NCI-H187 (cell line): Measurements from ENCODE around the gene RMND5A.

Experiments
- DNase-seq, 2 experiments: peaks; one replicate each; lab custom pipeline; 2025; lab: John Stamatoyannopoulos, UW

The RMND5A gene

DNA sequence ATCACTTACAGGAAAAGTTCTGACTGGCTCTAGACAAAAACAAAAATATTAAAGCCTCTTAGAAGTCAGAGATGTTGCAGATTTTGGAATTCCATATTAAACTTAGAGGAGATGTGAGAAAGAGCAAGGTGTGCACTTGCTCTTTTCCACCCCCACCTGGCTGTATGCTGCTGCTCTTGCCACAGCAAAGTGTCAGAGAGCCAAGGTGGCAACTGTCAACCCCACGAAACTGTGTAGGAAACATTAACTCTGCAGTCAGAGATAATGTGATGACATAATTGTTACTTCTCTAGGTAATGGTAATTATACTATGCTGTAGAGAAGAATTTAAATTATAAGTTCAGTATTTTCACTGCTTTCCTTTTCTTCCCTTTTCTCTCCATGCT lies 45.2 kb downstream of the RMND5A start:
- DNase-seq, result no peak

DNA sequence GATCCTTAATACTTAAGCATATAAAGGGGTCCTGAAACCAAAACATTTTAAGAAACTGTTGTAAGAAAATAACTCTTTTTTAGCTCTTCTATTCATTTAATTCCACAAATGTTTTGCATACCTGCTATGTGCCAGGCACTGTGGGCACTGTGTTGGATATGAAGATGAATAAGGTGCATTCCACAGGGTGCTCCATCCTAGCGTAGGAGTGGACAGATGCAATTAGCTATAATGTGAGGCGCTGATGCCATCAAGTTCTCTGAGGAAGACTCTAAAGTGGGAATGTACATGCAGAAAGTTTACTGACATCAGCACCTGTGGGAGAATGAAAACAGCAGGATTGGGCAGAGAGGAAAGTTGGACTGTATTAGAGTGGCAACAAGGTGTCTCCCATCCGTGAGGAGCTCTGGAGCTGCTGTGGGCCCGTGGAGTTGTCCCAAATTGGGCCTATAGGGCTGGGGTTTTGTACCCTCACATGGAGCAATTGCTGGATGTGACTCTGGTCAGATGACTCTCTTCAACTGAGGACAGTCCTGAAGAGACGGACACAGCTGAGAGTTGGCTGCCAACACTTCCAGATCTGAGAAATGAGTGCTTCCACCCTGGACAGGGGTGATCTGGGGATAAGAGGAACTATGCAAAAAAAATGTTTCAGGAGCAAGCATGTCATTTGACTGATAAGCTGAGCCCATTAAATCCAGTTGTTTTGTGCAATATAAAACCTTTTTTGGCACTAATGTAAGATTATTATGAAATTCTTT lies 48.3 kb downstream of the RMND5A start:
- no peak for DNase-seq

DNA sequence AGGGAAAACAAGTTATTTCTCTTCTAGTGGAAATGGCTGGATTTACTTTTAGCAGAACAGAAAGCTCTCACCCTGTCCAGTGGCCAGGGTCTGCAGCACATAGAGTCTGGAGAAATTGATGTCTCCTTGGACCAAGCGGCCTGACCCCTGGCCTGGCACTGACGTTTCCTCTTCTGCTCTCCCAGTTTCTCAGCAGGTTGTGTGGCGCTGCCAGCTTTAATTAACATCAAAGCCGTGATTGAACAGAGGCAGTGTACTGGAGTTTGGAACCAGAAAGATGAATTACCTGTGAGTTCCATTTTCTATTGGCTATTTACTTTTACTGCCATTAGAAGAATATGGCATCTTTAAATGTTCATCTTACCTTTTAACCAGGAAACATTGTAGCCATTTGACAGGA lies 49.7 kb downstream of the RMND5A start:
- DNase-seq, result no peak

DNA sequence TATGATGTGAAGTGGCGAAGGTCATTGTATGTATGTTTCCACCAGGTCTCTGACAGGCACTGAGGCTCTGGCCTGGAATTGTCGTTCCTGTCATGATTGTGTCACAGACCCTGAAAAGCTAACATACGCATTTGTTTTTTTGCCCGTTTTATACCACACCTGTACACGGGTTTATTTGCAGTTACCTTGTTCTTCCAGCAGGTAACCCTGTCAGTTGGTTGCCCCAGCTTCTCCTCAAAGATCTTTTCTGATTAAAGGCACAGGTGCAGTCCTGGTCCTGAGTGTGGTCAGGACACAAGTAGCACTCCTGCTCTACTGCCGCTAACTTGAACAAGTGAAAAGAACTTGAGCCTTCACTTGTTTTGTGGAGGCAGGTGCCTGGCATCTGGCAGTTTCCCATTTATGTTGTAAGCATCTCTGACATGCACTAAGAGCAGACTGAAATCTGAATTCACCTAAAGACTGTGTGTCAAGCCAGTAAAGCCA lies 50.8 kb downstream of the RMND5A start:
- DNase-seq, result no peak

DNA sequence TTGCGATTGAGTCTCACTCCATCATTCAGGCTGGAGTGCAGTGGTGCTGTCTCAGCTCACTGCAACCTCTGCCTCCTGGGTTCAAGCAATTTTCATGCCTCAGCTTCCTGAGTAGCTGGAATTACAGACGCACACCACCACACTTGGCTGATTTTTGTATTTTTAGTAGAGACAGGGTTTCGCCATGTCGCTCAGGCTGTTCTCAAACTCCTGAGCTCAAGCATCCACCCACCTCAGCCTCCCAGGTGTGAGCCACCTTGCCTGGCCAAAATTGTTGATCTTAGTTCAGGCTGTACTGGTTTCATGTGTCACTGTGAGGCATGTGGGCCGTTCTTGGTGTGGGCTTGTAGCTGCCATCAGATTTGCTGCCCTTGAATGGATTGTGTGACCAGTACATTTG lies 52.5 kb downstream of the RMND5A start:
- DNase-seq, result no peak

DNA sequence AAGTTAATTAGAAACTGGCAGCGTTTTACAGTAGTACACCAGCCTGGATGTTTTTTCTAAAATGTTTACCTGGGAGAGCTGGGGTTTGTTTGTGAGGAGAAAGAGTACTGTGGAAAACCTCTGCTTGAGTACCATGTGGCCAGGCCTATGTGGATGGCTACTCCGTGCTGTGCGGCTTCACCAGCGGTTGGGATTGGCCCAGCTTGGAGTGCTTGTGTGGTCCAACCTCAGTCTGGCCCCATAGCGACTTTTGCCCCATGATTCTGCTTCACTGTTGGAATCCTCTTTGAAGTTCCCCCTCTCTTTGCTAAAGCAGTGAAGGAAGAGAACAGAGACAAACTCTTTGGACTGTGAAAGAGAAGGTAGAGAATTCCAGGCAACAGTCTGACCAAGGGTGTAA lies 54.8 kb downstream of the RMND5A start:
- no peak for DNase-seq

DNA sequence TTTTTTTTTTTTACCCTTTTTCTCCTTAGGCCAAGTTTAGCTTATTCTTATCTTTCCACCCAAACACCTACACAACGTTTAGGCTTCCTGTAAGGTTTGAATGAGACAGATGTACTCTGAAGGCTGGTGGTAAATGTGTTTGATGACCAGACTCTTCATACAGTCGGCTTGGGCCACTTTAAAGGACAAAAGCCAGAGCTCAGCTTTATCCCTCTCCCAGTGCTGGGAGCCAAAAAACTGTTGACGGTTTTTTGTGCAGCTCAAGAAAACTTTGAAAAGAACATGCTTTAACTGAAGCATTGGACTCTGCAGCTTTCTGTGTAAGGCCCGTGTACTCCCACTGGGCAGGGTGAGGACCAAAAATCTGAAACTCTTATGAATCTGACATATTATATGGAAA lies 55.2 kb downstream of the RMND5A start:
- no peak for DNase-seq

DNA sequence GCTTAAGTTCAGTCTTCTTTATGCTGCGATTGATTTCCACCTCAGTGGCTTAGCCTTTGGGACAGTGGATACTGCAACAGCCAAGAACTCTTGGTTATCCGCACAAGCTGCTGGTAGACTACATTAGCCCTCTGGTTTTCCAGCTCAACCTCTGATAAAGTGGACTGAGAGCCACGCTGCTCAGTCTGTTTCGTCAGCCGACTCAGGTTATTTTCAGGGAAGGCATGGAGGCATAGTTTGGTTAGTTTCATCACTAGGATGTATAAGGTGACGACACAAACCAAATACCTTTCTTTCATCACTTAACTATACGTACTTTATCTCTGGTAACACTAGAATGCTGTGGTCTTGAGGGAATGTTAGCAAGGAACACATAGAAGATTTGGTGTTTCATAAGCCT lies 56.4 kb downstream of the RMND5A start:
- no peak for DNase-seq

DNA sequence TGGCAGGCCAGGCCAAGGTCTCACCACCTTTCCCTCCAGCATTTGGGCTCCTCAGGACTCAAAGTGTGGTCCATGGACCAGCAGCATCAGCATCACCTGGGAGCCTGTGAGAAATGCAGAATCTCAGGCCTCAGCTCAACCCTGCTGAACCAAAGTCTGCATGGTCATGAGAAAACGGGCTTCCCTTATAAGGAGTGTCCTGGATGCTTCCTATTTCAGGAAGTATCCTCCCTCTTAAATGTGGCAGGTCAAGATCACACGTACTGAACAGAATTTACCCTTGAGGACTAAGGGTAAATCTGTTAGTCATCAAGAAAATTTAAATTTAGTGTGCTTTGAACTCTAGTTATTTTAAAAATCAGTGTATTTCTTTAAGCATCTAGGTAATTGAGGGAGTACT lies 58.9 kb downstream of the RMND5A start:
- DNase-seq, result no peak

DNA sequence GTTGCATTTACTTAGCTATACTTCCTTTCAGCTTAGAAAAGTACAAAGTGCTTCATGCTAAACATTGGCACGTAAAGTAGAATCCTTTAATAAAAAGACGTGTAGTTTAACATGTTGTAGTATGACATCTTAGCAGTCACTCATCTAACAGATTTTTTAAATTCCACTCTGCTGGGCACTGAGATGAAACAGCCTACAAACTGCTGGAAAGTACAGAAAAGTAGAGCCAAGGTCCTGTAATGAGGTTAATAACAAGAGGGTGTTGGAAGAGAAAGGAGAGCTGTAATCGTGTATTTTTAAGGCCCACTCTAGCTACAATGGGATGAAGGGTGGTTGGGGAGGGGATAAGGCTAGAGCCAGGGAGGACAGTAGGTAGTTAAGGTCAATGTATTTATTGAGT lies 59.9 kb downstream of the RMND5A start:
- DNase-seq, result no peak

DNA sequence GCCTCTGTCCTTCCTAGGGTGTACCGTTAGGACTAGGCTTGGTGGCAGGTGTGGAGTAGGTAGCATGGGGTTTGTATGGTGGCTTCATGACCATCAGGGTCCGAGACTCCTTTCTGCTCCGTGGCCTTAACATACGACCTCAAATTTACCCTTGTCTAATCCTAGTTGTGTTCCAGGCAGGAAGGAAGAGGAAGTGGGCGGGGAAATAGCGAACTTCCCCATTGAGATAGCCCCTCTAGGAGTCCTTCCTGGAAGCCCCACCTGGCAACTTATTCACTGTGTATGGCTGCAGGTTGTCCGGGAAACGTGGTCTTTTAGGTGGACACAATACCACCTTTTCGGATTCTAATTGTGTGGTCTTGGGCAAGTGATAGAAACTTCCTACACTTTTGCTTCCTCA lies 61.3 kb downstream of the RMND5A start:
- DNase-seq, result no peak

DNA sequence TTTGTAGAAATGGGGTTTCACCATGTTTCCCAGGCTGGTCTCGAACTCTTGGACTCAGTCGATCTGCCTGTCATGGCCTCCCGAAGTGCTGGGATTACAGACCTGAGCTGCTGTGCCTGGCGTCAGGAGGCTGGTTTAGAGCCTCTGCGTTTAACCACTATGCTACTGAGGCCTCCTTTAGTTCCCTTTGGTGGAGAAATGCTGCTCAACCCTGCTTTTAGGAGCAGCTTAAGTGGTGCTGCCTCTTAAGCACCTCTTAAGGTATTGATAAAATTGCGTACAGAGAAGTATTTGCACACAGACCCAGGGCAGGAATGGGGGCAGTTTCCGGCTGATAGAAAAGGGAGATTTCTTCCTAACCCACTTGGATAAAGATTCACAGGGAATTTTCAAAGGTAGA lies 62.7 kb downstream of the RMND5A start:
- DNase-seq, result no peak

DNA sequence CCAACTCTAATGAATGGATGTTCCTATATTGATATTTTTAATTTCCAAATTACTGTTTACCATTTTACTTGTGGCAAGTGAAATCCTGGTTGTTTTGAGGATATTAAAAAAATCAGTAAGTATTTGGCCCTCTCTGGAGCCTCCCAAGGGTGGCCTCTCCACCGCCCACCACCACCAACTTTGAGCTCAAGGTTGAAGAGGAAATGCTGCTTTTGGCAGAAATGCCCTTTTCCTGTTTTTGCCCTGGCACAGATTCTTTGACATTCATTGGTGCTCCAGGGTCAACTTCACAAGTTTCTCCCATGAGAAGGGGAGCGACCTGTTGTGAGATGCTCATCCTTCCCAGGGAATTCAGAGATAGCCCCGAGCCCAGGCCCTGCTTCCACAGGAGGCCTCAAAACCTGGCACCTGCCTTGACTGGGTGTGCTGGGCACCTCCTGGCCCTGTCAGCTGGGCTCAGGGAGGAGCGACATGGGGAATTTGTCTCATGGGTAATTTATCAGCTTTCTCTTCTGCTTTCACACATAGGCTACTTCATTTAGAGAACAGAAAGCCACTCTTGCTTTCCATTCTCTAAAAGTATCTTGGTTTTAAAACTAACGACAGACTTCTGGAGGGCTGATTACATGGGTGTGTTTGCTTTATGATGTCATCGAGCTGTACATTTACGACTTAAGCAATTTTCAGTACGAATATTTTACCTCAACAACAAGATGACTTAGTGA lies 63.7 kb downstream of the RMND5A start:
- no peak for DNase-seq

DNA sequence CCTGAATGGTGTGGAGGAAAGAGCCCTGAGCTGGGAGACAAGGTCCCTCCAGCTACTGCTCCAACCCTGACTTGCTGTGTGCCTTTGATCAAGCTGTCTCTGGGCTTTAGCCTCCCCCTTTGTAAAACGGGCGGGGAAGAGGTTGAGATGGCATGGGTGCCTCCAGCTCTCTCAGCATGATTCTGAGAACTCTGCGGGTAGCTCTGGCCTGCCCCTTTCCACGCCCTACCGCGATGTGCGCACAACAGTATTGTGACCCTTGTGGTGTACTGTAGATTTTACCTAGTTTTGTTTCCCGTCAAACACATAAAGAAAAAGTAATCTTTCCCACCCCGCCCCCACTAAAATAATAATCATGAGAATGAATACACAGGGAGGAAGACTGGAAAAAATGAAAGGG lies 65.4 kb downstream of the RMND5A start:
- DNase-seq, result no peak

DNA sequence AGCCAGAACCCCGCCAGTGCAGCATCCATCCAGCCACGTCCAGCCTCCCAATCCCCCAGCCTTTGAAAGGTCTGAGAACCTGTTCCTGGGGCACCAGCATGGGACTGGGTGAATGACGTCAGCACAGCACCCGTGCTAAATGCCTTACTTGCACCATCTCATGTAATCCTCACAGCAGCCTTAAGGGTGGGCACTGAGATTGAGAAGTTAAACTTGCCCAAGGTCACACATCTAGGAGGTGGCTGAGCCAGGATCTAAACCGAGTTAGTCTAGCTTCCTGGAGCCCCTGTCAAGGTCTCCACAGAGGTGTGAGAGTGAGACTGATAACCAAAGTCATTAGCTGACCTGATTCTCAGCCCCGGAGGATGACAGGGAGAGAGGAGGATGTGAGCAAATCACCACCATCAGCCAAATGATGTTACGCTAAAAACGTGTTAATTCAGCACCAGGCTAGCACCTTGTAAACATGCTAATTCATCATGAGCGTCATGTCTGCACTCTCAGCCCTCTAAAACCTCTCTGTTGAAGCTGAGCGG lies 66.0 kb downstream of the RMND5A start:
- DNase-seq, result no peak

DNA sequence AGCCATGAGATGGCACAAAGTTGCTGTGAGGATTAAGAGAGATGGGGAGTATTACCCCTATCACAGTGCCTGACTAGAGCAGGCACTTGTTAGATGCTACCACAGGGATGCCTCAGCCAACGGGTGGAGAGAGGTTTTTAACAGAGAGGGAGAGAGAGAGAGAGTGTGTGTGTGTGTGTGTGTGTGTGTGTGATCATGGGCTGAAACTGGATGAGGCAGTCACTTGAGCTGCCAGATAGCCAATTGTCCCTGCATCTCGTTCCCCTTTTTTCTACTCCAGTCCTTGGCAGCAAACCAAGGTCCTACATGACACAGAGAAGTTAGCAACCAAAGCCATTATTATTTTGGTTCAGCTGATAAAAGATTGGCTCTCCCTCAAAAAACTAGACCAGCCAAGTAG lies 67.6 kb downstream of the RMND5A start:
- DNase-seq, result no peak

DNA sequence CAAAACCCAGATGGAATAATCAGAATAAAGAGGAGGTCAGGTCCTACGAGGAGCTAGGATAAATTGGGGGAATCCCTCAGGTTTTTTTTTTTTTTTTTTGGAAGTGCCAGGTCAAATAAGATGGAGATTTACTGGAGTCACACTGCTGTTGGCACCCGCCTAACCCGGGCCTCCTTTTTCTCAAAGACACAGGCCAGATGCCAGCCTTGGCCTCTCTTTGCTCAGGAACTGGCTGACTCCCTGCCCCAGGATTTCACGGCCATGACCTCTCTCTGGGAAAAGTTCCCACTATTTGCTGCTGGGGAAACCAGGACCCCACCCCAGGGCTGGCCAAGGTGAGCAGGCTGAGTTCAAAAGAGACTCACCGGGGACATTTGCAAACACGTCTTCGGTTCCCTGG lies 68.1 kb downstream of the RMND5A start:
- no peak for DNase-seq

DNA sequence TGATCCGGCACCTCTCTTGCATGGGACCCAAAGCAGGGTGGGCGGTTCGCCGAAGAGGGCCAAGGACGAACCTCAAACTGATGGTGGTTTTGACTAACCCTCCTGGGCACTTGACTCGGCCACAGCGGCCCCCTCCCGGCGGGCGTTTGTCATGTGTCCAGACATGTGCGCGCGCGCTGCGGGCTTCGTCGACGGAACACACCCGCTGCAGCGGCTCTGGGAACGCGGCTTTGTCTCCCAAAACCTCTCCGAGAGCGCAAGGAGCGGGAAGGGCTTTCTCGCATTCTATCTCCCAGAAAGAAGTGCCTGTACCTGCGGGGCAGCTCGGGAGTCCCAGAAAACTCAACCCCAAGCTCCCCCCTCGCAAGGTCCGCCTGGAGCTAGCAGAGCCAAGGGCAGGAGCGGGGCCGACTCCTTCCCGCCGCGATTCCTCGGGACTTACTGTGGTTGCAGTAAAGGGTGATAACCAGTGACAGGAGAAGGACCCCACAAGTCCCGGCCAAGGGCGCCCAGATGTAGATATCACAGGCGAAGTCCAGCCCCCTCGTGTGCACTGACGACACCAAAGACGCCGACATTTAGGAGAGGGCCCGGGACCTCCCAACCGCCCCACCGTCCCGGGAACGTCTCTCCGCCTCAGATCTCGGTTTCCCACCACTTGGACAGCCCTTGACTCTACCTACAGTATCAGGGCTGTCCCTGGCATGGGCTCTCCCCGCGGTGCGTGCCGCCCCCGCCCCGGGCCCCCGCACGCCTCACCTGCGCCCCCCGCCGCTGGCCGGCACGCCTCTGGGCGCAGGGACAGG lies 69.0 kb downstream of the RMND5A start:
- no peak for DNase-seq

DNA sequence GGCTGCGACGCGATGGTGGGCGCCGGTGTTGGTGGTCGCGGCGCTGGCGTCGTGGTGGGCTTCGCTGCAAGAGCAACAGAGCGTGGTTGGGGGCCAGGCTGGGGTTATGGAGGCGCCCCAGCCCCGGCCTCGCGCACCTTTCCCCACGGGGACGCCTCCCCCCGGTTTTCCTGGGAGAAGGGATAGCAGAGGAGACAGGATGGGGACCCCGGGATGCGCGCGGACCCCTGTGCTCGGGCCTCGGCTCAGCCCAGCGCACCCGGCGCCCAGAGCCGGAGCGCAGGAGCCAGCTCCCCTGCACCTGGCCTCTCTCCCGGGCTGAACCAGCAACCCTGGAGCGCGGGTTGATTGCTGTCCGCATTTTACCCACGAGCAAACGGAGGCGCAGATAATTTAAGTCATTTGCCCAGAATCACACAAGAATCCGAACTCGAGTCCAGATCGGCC lies 69.6 kb downstream of the RMND5A start:
- no peak for DNase-seq

DNA sequence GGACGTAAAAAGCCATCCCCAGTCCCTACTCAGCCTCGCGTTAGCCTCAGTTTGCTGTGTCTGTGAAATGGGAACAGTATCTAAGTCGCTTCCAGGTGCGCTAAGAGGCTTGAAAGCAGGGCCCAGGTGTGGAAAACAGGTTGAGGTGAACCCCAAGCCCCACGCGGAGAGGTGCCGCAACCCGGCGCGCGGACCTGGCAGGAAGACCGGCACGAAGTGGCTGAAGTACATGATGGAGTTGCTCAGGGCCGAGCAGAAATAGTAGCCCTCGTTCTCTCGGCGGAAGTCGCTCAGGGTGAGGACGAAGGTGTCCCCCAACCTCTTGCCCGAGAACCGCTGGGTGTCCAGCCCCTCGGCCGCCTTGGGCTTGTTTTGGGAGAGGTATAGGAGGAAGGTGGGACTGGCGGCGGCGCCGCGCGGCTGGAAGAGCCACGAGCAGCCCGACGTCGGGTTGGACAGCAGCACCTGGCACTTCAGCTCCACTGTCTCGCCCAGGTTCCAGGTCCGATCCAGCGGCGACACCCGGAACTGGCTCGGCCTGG lies 70.1 kb downstream of the RMND5A start:
- DNase-seq, result no peak

DNA sequence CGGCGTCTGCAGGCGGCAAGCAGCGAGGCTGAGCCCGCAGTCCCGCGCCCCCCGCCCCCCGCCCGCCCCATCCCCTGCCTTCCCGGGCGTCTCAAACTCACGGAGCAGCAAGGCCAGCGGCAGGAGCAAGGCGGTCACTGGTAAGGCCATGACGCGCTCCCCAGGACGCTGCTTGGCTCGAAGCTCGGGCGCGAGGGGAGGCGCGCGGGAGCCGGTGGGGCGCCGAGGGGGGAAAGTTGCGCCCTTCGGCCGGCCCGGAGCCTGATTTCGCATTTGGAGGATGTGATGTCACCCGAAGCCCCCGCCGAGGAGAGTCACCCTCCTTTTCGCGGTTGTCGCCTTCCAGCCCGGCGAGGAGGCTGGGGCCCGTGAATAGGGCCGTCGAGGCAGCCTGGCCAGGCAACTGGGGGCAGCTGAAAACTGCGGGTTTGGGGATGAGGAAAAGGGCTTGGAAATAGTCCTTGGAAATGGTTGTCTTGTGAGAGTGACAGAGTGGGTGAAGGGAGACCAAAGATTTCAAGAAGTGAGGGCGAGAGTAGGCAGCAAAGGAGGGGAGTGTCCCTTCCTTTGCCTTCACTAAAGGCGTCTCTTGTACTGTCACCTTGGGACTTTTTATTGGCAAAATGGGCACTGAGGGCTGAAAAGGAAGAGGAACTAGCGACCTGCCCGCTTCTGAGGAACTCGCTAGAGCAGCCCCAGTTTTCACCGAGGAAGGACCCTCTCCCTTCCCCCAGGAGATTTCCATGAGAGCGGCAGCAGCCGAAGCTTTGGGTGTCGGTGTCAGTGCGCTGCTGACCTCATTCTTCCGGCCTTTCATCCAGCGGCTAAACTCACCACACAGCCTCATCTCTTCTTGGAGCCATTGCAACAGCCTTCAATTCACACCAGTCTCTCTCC lies 70.8 kb downstream of the RMND5A start, which contains the start of gene CD8A:
CD8A (minus strand) TSS at position 238 of the 897 bp plus-strand sequence; CDS start at position 150, 88 bp downstream.
- DNase-seq, result no peak
